H1 (cell line): ENCODE results near the gene RAB43. TPM values are rescaled to one million over a fixed set of nuclear protein-coding genes. Genes with fewer than 3 reads are reported as not detected.
A peak's percentile ranks its signal among the peaks of the same experiment; 100 is the strongest.

Source experiments
- CTCF ChIP-seq, 3 experiments: IDR thresholded peaks; 1 replicate in 2 of 3; 2 replicates in 1 of 3; pipeline versions ENCODE4 v1.5.1 to v1.6.1; 2011; ENCODE audit warnings: low read length in 3 of 3, mild to moderate bottlenecking in 3 of 3, inconsistent platforms in 2 of 3, low read depth in 1 of 3, moderate library complexity in 1 of 3; ENCODE audit not compliant: insufficient read depth in 1 of 3; ENCODE audit errors: control extremely low read depth in 1 of 3
- TAF1 ChIP-seq: IDR thresholded peaks from 2 replicates; pipeline ENCODE4 v1.6.1; 2011; ENCODE audit warnings: mild to moderate bottlenecking, low read depth, low read length
- polyA plus RNA-seq, 7 experiments: library from polyadenylated mRNA; depleted of rRNA in 3 of 7; stranded (reverse) in 5 of 7; unstranded in 2 of 7; fragments of >200 nt in 5 of 7; fragments of 200-250 nt in 2 of 7; gene quantifications; 1 replicate in 5 of 7; 2 replicates in 1 of 7; 4 replicates in 1 of 7; pipeline versions ENCODE4 v1.2.1 to v1.2.3, GENCODE V29; 2011 to 2013; ENCODE audit warnings: missing spikeins in 2 of 7, mixed read lengths in 2 of 7
- total RNA-seq: library from RNA; stranded (reverse); fragmentation: NEBNext Ultra II Directional; extraction: Animal tissue kit (Norgen Biotek cat#: 25700); gene quantifications from 2 replicates; pipeline ENCODE4 v1.2.1, GENCODE V29; 2021

The RAB43 gene
- total and polyA plus RNA-seq, 2 of the 8 experiments (the other 6 are each of a cell fraction or from before 2014, with no cell fraction given) = 13.1 to 19.4 TPM

- TF ChIP-seq CTCF (IDR thresholded peaks at IDR 0.05; ENCODE audit: control extremely low read depth in 1 of 3, insufficient read depth in 1 of 3, low read depth in 1 of 3, low read length in 3 of 3) = peak; percentile 48 to 59 (median 53)
- TF ChIP-seq TAF1 = 0 out of 2 replicates have a peak, but pooled peaks have one; percentile 11
These were observed 75.4 kb downstream of the RAB43 start (continued) for GRCh38 chr3:129046037-129046731.
